ENCODE measurements around the gene ANKS6.

- no peak for TF ChIP-seq CTCF (IDR thresholded peaks at IDR 0.05; ENCODE audit: borderline replicate concordance, extremely low read depth, low read length, poor library complexity, severe bottlenecking)
- TF ChIP-seq EZH2 (IDR thresholded peaks at IDR 0.05; ENCODE audit: borderline replicate concordance, low read depth, low read length, severe bottlenecking), result no peak
Observed at GRCh38 chr9:98763986-98764745, 32.2 kb downstream of the ANKS6 start.

Data from DND-41 (cell line).